ENCODE results near the gene NCKAP1. TPM values are rescaled to one million over a fixed set of nuclear protein-coding genes. Genes with fewer than 3 reads are reported as not detected.

NCKAP1 gene
- total and polyA plus RNA-seq, 2 donors (not counting 3 experiments of a cell fraction or from before 2014, with no cell fraction given) = 49.4 to 130 TPM

DNA sequence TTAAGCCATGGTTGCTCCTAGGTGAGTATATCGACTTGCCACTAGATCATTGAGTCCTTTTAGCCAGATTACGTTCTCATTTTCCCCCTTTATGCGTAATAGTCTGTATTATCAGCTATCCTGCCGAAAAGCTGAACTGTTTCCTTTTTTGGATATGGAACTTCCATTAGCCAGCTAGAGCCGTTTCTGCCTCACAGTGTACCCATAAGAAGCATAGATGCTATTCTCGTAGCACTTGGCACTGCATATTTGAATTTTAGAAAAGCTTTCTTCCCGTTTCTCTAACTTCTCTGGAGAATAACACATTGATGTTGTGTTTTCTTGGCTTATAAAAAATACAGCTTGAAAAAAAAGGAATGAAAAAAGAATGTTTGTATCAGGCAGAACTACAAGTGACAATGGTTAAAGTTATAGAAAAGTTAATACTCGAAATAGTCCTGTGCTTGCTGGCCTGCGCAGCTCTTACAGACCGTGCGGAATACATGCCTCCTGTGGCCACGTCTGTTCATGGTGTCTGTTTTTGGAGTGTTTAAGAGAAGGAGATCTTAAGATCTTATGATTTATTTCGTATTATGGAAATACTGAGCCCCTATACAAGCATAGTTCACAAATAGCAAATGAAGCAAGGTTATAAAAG is 41.0 kb upstream of the NCKAP1 start:
- peak overlapping the region; percentile 65 to 97 (median 89) for H3K4me3 ChIP-seq (replicated peaks in 1 of 3; ENCODE audit: insufficient read depth in 1 of 3, low read depth in 1 of 3, low read length in 3 of 3)
- no peaks in the 10 kb centered on the region for H4K20me1 ChIP-seq (replicated peaks; ENCODE audit: control insufficient read depth, extremely low read depth, insufficient read depth, low read length)
- CTCF ChIA-PET = interaction anchor here (0.7 to 2.0 kb wide), 10 partner anchors 9 to 170 kb away, joined by 3 to 20 read pairs (median 4); no protein-coding TSS in a partner anchor
- peak overlapping the region; percentile 79 for H3K27ac ChIP-seq (ENCODE audit: insufficient read depth, low read depth, low read length)
- TSS peak; percentile 92 for BruUV-seq (replicated peaks)
- H2AFZ ChIP-seq (ENCODE audit: low read depth, low read length) = peak overlapping the region; percentile 99
- no peaks in the 10 kb centered on the region for H3K9me1 ChIP-seq (replicated peaks; ENCODE audit: control insufficient read depth, extremely low read depth, insufficient read depth, low read length)
- peak overlapping the region; percentile 92 for H3K4me2 ChIP-seq (ENCODE audit: insufficient read depth, low read length)
- H3K27me3 ChIP-seq (ENCODE audit: control insufficient read depth in 2 of 2, insufficient read depth in 2 of 2, low read length in 2 of 2) = peaks cover 17 to 19% of the 10 kb centered on the region in 2 experiments
- dilution Hi-C loops (cut with MboI; ENCODE audit: extremely low pct_ligation_motif_present, low sequenced_read_pairs) = no loop called here
- H3K4me1 ChIP-seq (ENCODE audit: control insufficient read depth, extremely low read depth, insufficient read depth, low read length) = peaks cover 12% of the 10 kb centered on the region
- FAIRE-seq = no peak
- POLR2A ChIA-PET = no interaction called here
- intact Hi-C loops (cut with micrococcal nuclease) = loop anchor here (5.0 kb wide), 1 partner anchor 163 kb away; no protein-coding TSS in a partner anchor
- DNase-seq (ENCODE audit: low read depth, low spot score) = no peak
- no peaks in the 10 kb centered on the region for H3K36me3 ChIP-seq (ENCODE audit: control insufficient read depth in 2 of 2, extremely low read depth in 1 of 2, insufficient read depth in 2 of 2, low read length in 2 of 2)
- no peaks in the 10 kb centered on the region for H3K79me2 ChIP-seq (ENCODE audit: control insufficient read depth, insufficient read depth, low read length)
- no peaks in the 10 kb centered on the region for H3K9me3 ChIP-seq (replicated peaks; ENCODE audit: control insufficient read depth, insufficient read depth, low read length)
- no peak for TF ChIP-seq EZH2 (IDR thresholded peaks at IDR 0.05; ENCODE audit: borderline replicate concordance, low read depth, low read length, severe bottlenecking)
- no peak for TF ChIP-seq CTCF (IDR thresholded peaks at IDR 0.05; ENCODE audit: extremely low read depth in 1 of 2, insufficient read depth in 1 of 2, low read depth in 1 of 2, low read length in 2 of 2)
- TF ChIP-seq MYC (IDR thresholded peaks at IDR 0.05; ENCODE audit: low read depth, low read length) = no peak
- no peak for TF ChIP-seq GATA2 (IDR thresholded peaks at IDR 0.05; ENCODE audit: insufficient read depth, insufficient read length, low read depth, low read length)
- no peak for TF ChIP-seq JUN (IDR thresholded peaks at IDR 0.05; ENCODE audit: borderline replicate concordance, insufficient read depth, insufficient read length, low read depth)
- TF ChIP-seq, protein P1, sequence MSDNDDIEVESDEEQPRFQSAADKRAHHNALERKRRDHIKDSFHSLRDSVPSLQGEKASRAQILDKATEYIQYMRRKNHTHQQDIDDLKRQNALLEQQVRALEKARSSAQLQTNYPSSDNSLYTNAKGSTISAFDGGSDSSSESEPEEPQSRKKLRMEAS (IDR thresholded peaks at IDR 0.05; ENCODE audit: insufficient read depth, insufficient read length) = no peak
- TF ChIP-seq POLR2AphosphoS5 (IDR thresholded peaks at IDR 0.05; ENCODE audit: insufficient read depth, low read depth, low read length) = no peak
- TF ChIP-seq POLR2A (IDR thresholded peaks at IDR 0.05; ENCODE audit: low read depth, low read length) = no peak
- no peak for TF ChIP-seq FOS (IDR thresholded peaks at IDR 0.05; ENCODE audit: borderline replicate concordance, insufficient read depth, low read length)
- H3K9ac ChIP-seq (replicated peaks; ENCODE audit: extremely low read depth, insufficient read depth, low read length) = peak overlapping the region; percentile 88

All from endothelial cell of umbilical vein (primary cell).